Loucy (cell line): ENCODE results near the gene LIPI.

Source experiments
- H2AFZ ChIP-seq: fragments of 200-600 bp; sonication (generic); 2 replicates; pipeline ENCODE4 v1.6.0; 2016; ENCODE audit warnings: antibody characterized with exemption, mild to moderate bottlenecking, low read length, moderate library complexity
- H3F3A ChIP-seq: fragments of 200-600 bp; 2 replicates; pipeline ENCODE4 v1.6.0; 2016; ENCODE audit warnings: antibody characterized with exemption, low read depth, mild to moderate bottlenecking
- H3K27me3 ChIP-seq: fragments of 200-600 bp; sonication (generic); 2 replicates; pipeline ENCODE4 v1.6.1; 2014; ENCODE audit warnings: low read length, mild to moderate bottlenecking; ENCODE audit not compliant: insufficient read depth, poor library complexity, severe bottlenecking
- H3K36me3 ChIP-seq: fragments of 200-600 bp; sonication (generic); 2 replicates; pipeline ENCODE4 v1.6.1; 2016; ENCODE audit warnings: low read length; ENCODE audit not compliant: insufficient read depth
- H3K4me1 ChIP-seq: fragments of 200-600 bp; sonication (generic); 2 replicates; pipeline ENCODE4 v1.5.1; 2014; ENCODE audit warnings: low read length, mild to moderate bottlenecking; ENCODE audit not compliant: insufficient read depth, poor library complexity, severe bottlenecking
- H3K4me2 ChIP-seq: fragments of 200-600 bp; sonication (generic); 2 replicates; pipeline ENCODE4 v1.6.0; 2014; ENCODE audit warnings: antibody characterized with exemption, low read length, low read depth, mild to moderate bottlenecking; ENCODE audit not compliant: poor library complexity, severe bottlenecking
- H3K4me3 ChIP-seq: fragments of 200-600 bp; sonication (generic); 2 replicates; pipeline ENCODE4 v1.5.1; 2014; ENCODE audit warnings: low read length, mild to moderate bottlenecking, mixed read lengths; ENCODE audit not compliant: poor library complexity, severe bottlenecking
- H3K79me2 ChIP-seq: fragments of 200-600 bp; sonication (generic); 2 replicates; pipeline ENCODE4 v1.6.1; 2014; ENCODE audit warnings: low read length; ENCODE audit not compliant: insufficient read depth
- H3K9ac ChIP-seq: fragments of 200-600 bp; sonication (generic); 2 replicates; pipeline ENCODE4 v1.6.0; 2014; ENCODE audit warnings: mild to moderate bottlenecking, low read depth, low read length, moderate library complexity; ENCODE audit not compliant: poor library complexity, severe bottlenecking
- H3K9me2 ChIP-seq: fragments of 200-600 bp; sonication (generic); replicated peaks from 2 replicates; pipeline ENCODE4 v1.6.1; 2016; ENCODE audit warnings: low read depth, low read length, mixed read lengths
- H3K9me3 ChIP-seq: fragments of 200-600 bp; sonication (generic); 2 replicates; pipeline ENCODE4 v1.6.1; 2014; ENCODE audit warnings: mild to moderate bottlenecking, antibody characterized with exemption, low read length, low read depth; ENCODE audit not compliant: insufficient read depth
- H4K20me1 ChIP-seq: fragments of 200-600 bp; sonication (generic); 2 replicates; pipeline ENCODE4 v1.6.0; 2014; ENCODE audit warnings: antibody characterized with exemption, low read length, mild to moderate bottlenecking; ENCODE audit not compliant: insufficient read depth, poor library complexity, severe bottlenecking
- CTCF ChIP-seq: fragments of 200-600 bp; sonication (generic); conservative IDR thresholded peaks from 2 replicates; pipeline ENCODE4 v1.5.1; 2014; ENCODE audit warnings: mild to moderate bottlenecking, antibody characterized with exemption, low read length
- EZH2phosphoT487 ChIP-seq: fragments of 200-600 bp; IDR thresholded peaks from 2 replicates; pipeline ENCODE4 v1.6.1; 2018; ENCODE audit warnings: antibody characterized with exemption, mild to moderate bottlenecking, moderate library complexity, borderline replicate concordance

The LIPI gene

GRCh38 chr21:14223365-14223764, 12.6 kb upstream of the LIPI start:
- H3K4me2 ChIP-seq: no peak overlapping the region
- H3F3A ChIP-seq: no peaks in the 10 kb centered on the region
- H3K27me3 ChIP-seq: no peaks in the 10 kb centered on the region
- no peak overlapping the region for H3K4me3 ChIP-seq
- H3K79me2 ChIP-seq: no peaks in the 10 kb centered on the region
- TF ChIP-seq EZH2phosphoT487 (no peak), CTCF (no peak)
- H3K9me3 ChIP-seq: no peaks in the 10 kb centered on the region
- H3K36me3 ChIP-seq: no peaks in the 10 kb centered on the region
- H2AFZ ChIP-seq: no peak overlapping the region
- no peaks in the 10 kb centered on the region for H3K9me2 ChIP-seq
- H3K9ac ChIP-seq: no peak overlapping the region
- H4K20me1 ChIP-seq: no peaks in the 10 kb centered on the region
- H3K4me1 ChIP-seq: peaks cover 5% of the 10 kb centered on the region

GRCh38 chr21:14215971-14216641, 5.4 kb upstream of the LIPI start, which contains the start of gene RBM11:
TSS of gene RBM11 (plus strand) at chr21:14216157. CDS start at chr21:14216187, 30 bp downstream.
- no peaks in the 10 kb centered on the region for H3K36me3 ChIP-seq
- H3K79me2 ChIP-seq: no peaks in the 10 kb centered on the region
- no peaks in the 10 kb centered on the region for H4K20me1 ChIP-seq
- H3K4me3 ChIP-seq: peak within 1 kb of the TSS; percentile 76
- no peaks in the 10 kb centered on the region for H3K27me3 ChIP-seq
- H2AFZ ChIP-seq: peak within 1 kb of the TSS; percentile 97
- H3K4me1 ChIP-seq: no peaks in the 10 kb centered on the region
- H3K4me2 ChIP-seq: peak within 1 kb of the TSS; percentile 73
- H3F3A ChIP-seq: no peaks in the 10 kb centered on the region
- TF ChIP-seq EZH2phosphoT487: no peak
- no peak for TF ChIP-seq CTCF
- no peaks in the 10 kb centered on the region for H3K9me3 ChIP-seq
- no peaks in the 10 kb centered on the region for H3K9me2 ChIP-seq
- no peak within 1 kb of the TSS for H3K9ac ChIP-seq

GRCh38 chr21:14213164-14213563, 2.4 kb upstream of the LIPI start:
- Histone ChIP-seq H4K20me1 (no peaks in the 10 kb centered on the region), H3K4me3 (no peak overlapping the region), H3K79me2 (no peaks in the 10 kb centered on the region), H3K9ac (no peak overlapping the region), H3F3A (no peaks in the 10 kb centered on the region), H3K4me1 (no peaks in the 10 kb centered on the region), H3K27me3 (no peaks in the 10 kb centered on the region), H3K9me2 (no peaks in the 10 kb centered on the region), H3K4me2 (no peak overlapping the region), H3K36me3 (no peaks in the 10 kb centered on the region), H2AFZ (no peak overlapping the region), H3K9me3 (no peaks in the 10 kb centered on the region)
- TF ChIP-seq EZH2phosphoT487: no peak
- no peak for TF ChIP-seq CTCF
